HL-60 (cell line): ENCODE results near the gene CD44.

Experiments
- DNase-seq, 2 experiments: peaks; one replicate each; pipeline ENCODE4 v3.0.0-alpha.2; 2010 to 2020; ENCODE audit warnings: low read depth in 1 of 2, low spot score in 1 of 2
- H3K27ac ChIP-seq: fragments of 250-450 bp; sonication (Bioruptor Pico); replicated peaks from 2 replicates; pipeline ENCODE4 v1.5.1; 2020; ENCODE audit warnings: mild to moderate bottlenecking, moderate library complexity
- H3K27me3 ChIP-seq: fragments of 250-450 bp; sonication (Bioruptor Pico); 2 replicates; pipeline ENCODE4 v1.5.1; 2021; ENCODE audit warnings: mild to moderate bottlenecking, moderate library complexity; ENCODE audit not compliant: insufficient read depth, poor library complexity, severe bottlenecking
- H3K4me3 ChIP-seq: replicated peaks from 2 replicates; pipeline ENCODE4 v1.5.1; 2011; ENCODE audit warnings: mild to moderate bottlenecking, control low read depth, low read length; ENCODE audit not compliant: insufficient read depth
- GABPA ChIP-seq: IDR thresholded peaks from 2 replicates; pipeline ENCODE4 v1.6.1; 2012; ENCODE audit warnings: low read depth
- POLR2AphosphoS5 ChIP-seq: IDR thresholded peaks from 2 replicates; pipeline ENCODE4 v1.6.1; 2012; ENCODE audit warnings: low read depth
- SPI1 ChIP-seq: IDR thresholded peaks from 2 replicates; pipeline ENCODE4 v1.6.1; 2012; ENCODE audit warnings: low read depth, mild to moderate bottlenecking, borderline replicate concordance
- TF ChIP-seq, protein P1 (sequence below): IDR thresholded peaks from one replicate; pipeline ENCODE4 v1.5.1; 2011; ENCODE audit warnings: low read length, control low read depth, inconsistent platforms; ENCODE audit not compliant: insufficient read depth
- TF ChIP-seq, protein P2 (sequence below): IDR thresholded peaks from 2 replicates; pipeline ENCODE4 v1.6.1; 2012; ENCODE audit warnings: low read depth; ENCODE audit not compliant: insufficient replicate concordance

Gene CD44

DNA sequence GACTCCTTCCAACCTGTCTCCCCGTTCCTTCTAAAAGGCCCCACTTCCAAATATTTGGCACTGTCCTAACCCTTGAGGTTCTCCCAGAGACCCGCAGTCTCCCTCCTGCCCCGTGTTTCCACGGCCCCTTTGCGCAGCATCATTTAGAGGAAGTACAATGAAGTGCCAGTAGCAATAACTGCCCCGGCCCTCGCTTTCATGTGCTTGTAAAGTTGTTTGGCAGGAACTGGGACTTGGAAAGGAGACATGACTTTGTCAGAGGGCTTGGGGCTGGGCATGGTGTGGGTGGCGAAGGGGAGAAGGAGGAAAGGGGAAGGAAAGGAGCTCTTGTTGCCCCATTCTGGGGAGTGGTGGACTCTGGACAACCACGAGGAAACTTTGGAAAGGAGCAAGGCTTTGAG is 2.6 kb downstream of the CD44 start:
- DNase-seq, result peak in 1 of 2 experiments; percentile 86
- Histone ChIP-seq H3K4me3 (peak overlapping the region; percentile 61), H3K27me3 (no peaks in the 10 kb centered on the region), H3K27ac (peak overlapping the region; percentile 79)
- TF ChIP-seq, protein P1, sequence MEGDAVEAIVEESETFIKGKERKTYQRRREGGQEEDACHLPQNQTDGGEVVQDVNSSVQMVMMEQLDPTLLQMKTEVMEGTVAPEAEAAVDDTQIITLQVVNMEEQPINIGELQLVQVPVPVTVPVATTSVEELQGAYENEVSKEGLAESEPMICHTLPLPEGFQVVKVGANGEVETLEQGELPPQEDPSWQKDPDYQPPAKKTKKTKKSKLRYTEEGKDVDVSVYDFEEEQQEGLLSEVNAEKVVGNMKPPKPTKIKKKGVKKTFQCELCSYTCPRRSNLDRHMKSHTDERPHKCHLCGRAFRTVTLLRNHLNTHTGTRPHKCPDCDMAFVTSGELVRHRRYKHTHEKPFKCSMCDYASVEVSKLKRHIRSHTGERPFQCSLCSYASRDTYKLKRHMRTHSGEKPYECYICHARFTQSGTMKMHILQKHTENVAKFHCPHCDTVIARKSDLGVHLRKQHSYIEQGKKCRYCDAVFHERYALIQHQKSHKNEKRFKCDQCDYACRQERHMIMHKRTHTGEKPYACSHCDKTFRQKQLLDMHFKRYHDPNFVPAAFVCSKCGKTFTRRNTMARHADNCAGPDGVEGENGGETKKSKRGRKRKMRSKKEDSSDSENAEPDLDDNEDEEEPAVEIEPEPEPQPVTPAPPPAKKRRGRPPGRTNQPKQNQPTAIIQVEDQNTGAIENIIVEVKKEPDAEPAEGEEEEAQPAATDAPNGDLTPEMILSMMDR, result no peak
- TF ChIP-seq, protein P2, sequence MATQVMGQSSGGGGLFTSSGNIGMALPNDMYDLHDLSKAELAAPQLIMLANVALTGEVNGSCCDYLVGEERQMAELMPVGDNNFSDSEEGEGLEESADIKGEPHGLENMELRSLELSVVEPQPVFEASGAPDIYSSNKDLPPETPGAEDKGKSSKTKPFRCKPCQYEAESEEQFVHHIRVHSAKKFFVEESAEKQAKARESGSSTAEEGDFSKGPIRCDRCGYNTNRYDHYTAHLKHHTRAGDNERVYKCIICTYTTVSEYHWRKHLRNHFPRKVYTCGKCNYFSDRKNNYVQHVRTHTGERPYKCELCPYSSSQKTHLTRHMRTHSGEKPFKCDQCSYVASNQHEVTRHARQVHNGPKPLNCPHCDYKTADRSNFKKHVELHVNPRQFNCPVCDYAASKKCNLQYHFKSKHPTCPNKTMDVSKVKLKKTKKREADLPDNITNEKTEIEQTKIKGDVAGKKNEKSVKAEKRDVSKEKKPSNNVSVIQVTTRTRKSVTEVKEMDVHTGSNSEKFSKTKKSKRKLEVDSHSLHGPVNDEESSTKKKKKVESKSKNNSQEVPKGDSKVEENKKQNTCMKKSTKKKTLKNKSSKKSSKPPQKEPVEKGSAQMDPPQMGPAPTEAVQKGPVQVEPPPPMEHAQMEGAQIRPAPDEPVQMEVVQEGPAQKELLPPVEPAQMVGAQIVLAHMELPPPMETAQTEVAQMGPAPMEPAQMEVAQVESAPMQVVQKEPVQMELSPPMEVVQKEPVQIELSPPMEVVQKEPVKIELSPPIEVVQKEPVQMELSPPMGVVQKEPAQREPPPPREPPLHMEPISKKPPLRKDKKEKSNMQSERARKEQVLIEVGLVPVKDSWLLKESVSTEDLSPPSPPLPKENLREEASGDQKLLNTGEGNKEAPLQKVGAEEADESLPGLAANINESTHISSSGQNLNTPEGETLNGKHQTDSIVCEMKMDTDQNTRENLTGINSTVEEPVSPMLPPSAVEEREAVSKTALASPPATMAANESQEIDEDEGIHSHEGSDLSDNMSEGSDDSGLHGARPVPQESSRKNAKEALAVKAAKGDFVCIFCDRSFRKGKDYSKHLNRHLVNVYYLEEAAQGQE, result no peak
- TF ChIP-seq POLR2AphosphoS5, result no peak
- TF ChIP-seq GABPA, result peak; percentile 32; the same call in 1 of the 2 replicates
- TF ChIP-seq SPI1, result peak; percentile 61; the same call in 1 of the 2 replicates

- H3K27ac ChIP-seq, result peak overlapping the region; percentile 79; the same call in 1 of the 2 replicates
These were observed 3.6 kb downstream of the CD44 start for GRCh38 chr11:35142481-35143075.

GRCh38 chr11:35143297-35144135 is 4.5 kb downstream of the CD44 start:
- DNase-seq, result no peak
- no peak overlapping the region for H3K4me3 ChIP-seq
- H3K27ac ChIP-seq, result peak overlapping the region; percentile 87
- no peaks in the 10 kb centered on the region for H3K27me3 ChIP-seq
- no peak for TF ChIP-seq POLR2AphosphoS5

More at GRCh38 chr11:35142481-35143075, 3.6 kb downstream of the CD44 start:
- no peaks in the 10 kb centered on the region for H3K27me3 ChIP-seq
- DNase-seq, result no peak
- H3K4me3 ChIP-seq, result no peak overlapping the region
- TF ChIP-seq, protein P2, result no peak
- TF ChIP-seq GABPA (no peak), SPI1 (no peak), POLR2AphosphoS5 (no peak)
- TF ChIP-seq, protein P1, result no peak

DNA sequence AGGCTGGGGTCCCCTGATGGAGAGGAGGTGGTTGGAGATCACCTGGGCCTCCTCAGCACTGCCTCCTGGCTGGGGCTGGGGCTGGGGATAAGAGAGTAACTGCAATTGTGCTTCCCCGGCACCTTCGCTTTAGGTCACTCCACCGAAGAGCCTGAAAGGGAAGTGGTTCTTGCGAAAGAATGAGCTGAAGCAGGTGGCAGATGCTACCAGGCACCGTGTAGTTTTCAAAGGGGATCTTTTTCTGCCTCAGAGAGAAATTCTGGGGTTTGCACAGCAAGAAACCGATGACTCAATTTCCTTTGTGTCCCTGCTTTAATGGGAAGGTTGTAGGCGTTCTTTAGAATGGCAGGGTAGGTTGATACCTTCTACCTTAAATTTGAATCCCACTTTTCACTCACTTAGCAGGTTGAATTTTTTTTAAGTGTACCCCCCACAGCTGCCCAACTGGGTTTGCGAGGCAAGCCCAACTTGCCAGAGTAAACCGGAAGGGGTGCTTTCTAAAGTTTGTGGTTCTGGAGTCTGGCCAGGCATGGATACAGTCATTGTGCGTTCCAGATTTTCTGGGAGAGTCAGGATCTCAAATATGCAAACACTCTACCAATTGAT is 5.3 kb downstream of the CD44 start:
- DNase-seq, result peak; percentile 92 to 93
- no peak overlapping the region for H3K4me3 ChIP-seq
- H3K27ac ChIP-seq, result peak overlapping the region; percentile 87
- H3K27me3 ChIP-seq, result no peaks in the 10 kb centered on the region
- TF ChIP-seq POLR2AphosphoS5 (peak; percentile 93), SPI1 (peak; percentile 95), GABPA (no peak)
- TF ChIP-seq, protein P1, result no peak
- TF ChIP-seq, protein P2, result no peak
